ENCODE data around the gene ME3. TPM values are rescaled to one million over a fixed set of nuclear protein-coding genes. Genes with fewer than 3 reads are reported as not detected.

Gene ME3
- total and polyA plus RNA-seq, 11 donors: 11.3 to 51.5 (median 31.3) TPM

DNA sequence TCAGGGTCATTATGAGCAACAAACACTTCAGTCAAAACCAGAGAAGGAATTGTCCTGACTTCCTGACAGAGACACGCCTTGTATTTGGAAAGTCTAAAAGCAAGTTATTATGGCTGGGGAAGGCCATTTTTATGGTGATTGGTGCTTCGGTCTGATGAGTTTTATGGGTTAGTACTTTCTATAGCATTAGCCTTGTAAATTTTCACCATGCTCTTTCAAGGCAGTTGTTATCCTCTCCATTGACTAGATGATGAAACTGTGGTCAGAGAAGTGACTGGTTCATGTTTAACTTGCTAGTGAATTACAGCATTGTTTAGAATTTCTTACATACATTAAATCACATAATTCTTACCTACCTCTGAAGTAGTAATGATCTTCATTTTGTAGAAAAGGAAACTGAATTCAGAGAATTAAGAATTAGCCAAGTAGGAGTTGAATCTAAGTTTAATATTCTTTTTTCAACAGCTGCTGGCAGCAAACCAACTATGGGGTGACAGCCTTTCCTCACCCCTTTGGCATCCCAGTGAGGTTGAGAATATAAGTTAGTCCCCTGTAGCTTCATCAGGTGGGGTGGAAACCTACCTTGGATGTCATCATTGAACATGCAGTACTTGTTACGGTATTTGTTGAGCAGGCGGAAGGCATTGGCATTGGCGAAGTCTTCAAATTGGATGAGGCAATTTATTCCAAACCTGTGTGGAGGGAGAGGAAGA is 207.8 kb downstream of the ME3 start:
- Histone ChIP-seq H3K27me3 (no peaks in the 10 kb centered on the region), H3K4me1 (peaks cover 2 to 30% (median 17%) of the 10 kb centered on the region in 12 donors), H3K4me3 (no peak overlapping the region), H3K9me3 (no peaks in the 10 kb centered on the region), H3K36me3 (peaks cover 0 to 17% (median 7%) of the 10 kb centered on the region in 9 donors), H3K27ac (no peak overlapping the region)
- DNase-seq: no peak
- ATAC-seq: no peak
- WGBS, 4 donors: 89 to 97% (median 92%) methylated on average over 5 of the region's 5 CpGs
- intact Hi-C loops (cut with DNase I): loop anchor here in 1 of 10 donors (10.0 kb wide), 1 partner anchor 130 kb away; no protein-coding TSS in a partner anchor
- TF ChIP-seq POLR2A (IDR thresholded peaks at IDR 0.05): no peak
- TF ChIP-seq, protein P1, sequence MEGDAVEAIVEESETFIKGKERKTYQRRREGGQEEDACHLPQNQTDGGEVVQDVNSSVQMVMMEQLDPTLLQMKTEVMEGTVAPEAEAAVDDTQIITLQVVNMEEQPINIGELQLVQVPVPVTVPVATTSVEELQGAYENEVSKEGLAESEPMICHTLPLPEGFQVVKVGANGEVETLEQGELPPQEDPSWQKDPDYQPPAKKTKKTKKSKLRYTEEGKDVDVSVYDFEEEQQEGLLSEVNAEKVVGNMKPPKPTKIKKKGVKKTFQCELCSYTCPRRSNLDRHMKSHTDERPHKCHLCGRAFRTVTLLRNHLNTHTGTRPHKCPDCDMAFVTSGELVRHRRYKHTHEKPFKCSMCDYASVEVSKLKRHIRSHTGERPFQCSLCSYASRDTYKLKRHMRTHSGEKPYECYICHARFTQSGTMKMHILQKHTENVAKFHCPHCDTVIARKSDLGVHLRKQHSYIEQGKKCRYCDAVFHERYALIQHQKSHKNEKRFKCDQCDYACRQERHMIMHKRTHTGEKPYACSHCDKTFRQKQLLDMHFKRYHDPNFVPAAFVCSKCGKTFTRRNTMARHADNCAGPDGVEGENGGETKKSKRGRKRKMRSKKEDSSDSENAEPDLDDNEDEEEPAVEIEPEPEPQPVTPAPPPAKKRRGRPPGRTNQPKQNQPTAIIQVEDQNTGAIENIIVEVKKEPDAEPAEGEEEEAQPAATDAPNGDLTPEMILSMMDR (IDR thresholded peaks at IDR 0.05): no peak

DNA sequence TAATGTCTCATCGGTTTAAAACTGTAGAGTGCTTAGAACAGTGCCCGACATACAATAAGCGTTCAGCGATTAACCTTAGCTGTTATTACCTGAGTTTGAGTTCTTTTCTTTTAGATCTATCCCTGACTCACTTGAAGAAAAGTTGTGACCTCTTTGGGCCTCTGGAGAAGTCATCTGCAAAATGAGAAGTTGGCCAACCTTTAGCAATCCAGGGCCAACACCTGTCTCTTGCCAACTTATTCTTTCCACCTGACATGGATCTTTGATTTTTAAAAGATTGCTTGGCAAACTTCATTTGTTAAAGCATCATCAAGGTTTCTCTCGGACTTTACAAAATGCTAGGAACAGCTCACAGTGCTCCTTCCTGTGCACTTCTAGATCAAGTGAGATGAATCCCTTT is 208.5 kb downstream of the ME3 start:
- H3K36me3 ChIP-seq: peaks cover 0 to 17% (median 7%) of the 10 kb centered on the region in 9 donors
- H3K27me3 ChIP-seq: no peaks in the 10 kb centered on the region
- H3K4me1 ChIP-seq: peaks cover 3 to 32% (median 20%) of the 10 kb centered on the region in 12 donors
- ATAC-seq (no peak), DNase-seq (no peak)
- no peaks in the 10 kb centered on the region for H3K9me3 ChIP-seq
- H3K4me3 ChIP-seq: no peak overlapping the region
- intact Hi-C loops (cut with DNase I): loop anchor here in 1 of 10 donors (10.0 kb wide), 1 partner anchor 131 kb away; no protein-coding TSS in a partner anchor
- peak overlapping the region in 1 of 12 donors; percentile 13 for H3K27ac ChIP-seq
- 89 to 92% (median 91%) methylated on average over 5 of the region's 5 CpGs for WGBS, 4 donors
- no peak for TF ChIP-seq POLR2A (IDR thresholded peaks at IDR 0.05)
- TF ChIP-seq, protein P1 (IDR thresholded peaks at IDR 0.05): no peak

DNA sequence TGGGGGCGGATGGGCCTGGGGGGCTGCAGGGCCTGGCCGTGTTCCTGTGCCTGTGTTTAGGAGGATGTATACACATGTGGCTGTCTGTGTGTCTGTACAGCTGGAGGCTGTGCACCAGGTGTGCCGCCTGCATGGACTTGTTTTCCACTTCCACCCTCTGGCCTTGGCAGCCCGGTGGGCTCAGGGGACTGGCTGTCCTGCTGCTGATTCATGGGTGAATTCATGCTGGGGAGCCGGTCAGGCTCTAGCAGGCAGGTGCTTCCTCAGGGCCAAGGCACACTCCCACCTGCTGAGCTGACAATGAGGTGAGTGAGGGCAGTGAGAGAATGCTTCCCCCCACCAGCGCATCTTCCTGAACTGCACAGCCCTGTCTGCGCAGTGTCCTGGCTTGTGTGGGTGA is 209.3 kb downstream of the ME3 start:
- no peak overlapping the region for H3K27ac ChIP-seq
- H3K27me3 ChIP-seq: no peaks in the 10 kb centered on the region
- no peaks in the 10 kb centered on the region for H3K9me3 ChIP-seq
- peaks cover 3 to 40% (median 26%) of the 10 kb centered on the region in 12 donors for H3K4me1 ChIP-seq
- no peak overlapping the region for H3K4me3 ChIP-seq
- 79 to 91% (median 85%) methylated on average over 7 of the region's 7 CpGs for WGBS, 4 donors
- TF ChIP-seq POLR2A (IDR thresholded peaks at IDR 0.05): no peak
- TF ChIP-seq, protein P1 (IDR thresholded peaks at IDR 0.05): no peak
- ATAC-seq (no peak), DNase-seq (no peak)
- peaks cover 0 to 17% (median 7%) of the 10 kb centered on the region in 9 donors for H3K36me3 ChIP-seq
- intact Hi-C loops (cut with DNase I): loop anchor here in 1 of 10 donors (10.0 kb wide), 1 partner anchor 132 kb away; no protein-coding TSS in a partner anchor

DNA sequence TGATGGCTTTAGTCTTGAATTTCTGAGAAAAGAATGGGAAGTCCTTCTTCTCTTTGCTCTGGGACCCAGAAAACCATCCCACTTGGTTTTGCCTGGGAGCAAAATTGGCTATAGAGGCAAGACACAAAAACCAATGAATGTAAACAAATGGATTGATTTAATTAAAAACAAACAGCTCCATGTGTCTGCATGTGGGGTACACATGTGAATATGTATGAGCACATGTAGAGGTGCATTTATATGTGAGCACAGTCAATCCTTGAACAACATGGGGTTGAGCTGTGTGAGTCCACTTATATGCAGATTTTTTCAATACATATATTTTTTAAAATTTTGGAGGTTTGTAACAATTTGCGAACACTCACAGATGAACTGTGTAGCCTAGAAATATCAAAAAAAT is 210.5 kb downstream of the ME3 start:
- DNase-seq (no peak), ATAC-seq (no peak)
- peaks cover 0 to 17% (median 7%) of the 10 kb centered on the region in 9 donors for H3K36me3 ChIP-seq
- no peak overlapping the region for H3K27ac ChIP-seq
- no peaks in the 10 kb centered on the region for H3K9me3 ChIP-seq
- intact Hi-C loops (cut with DNase I): loop anchor here in 1 of 10 donors (10.0 kb wide), 1 partner anchor 133 kb away; no protein-coding TSS in a partner anchor
- 94 to 100% (median 98%) methylated on average over 1 of the region's 1 CpG for WGBS, 4 donors
- peaks cover 3 to 49% (median 32%) of the 10 kb centered on the region in 12 donors for H3K4me1 ChIP-seq
- TF ChIP-seq, protein P1 (IDR thresholded peaks at IDR 0.05): no peak
- TF ChIP-seq POLR2A (IDR thresholded peaks at IDR 0.05): no peak
- H3K4me3 ChIP-seq: no peak overlapping the region
- H3K27me3 ChIP-seq: no peaks in the 10 kb centered on the region
